Mesendoderm (in vitro differentiated cells): ENCODE measurements around the gene ZNF687. TPM values are rescaled to one million over a fixed set of nuclear protein-coding genes. Genes with fewer than 3 reads are reported as not detected.

Experiments
- DNase-seq: peaks from one replicate; pipeline ENCODE4 v3.0.0; 2013
- H2AK5ac ChIP-seq: 2 replicates; pipeline ENCODE4 v1.6.1; 2013; ENCODE audit warnings: low read length, inconsistent platforms
- H2BK120ac ChIP-seq: 2 replicates; pipeline ENCODE4 v1.6.1; 2013; ENCODE audit warnings: low read depth, mild to moderate bottlenecking, low read length, moderate library complexity, mixed read lengths
- H2BK15ac ChIP-seq: replicated peaks from 2 replicates; pipeline ENCODE4 v1.6.1; 2013; ENCODE audit warnings: low read depth, mild to moderate bottlenecking, moderate library complexity
- H2BK5ac ChIP-seq: 2 replicates; pipeline ENCODE4 v1.6.1; 2013; ENCODE audit warnings: low read length, inconsistent platforms
- H3K18ac ChIP-seq: 2 replicates; pipeline ENCODE4 v1.6.1; 2013; ENCODE audit warnings: mild to moderate bottlenecking, low read length, mixed read lengths
- H3K23ac ChIP-seq: one replicate; pipeline ENCODE4 v1.6.1; 2013; ENCODE audit warnings: low read length
- H3K27ac ChIP-seq: 2 replicates; pipeline ENCODE4 v1.5.1; 2013; ENCODE audit warnings: low read depth, mild to moderate bottlenecking, inconsistent platforms, low read length, moderate library complexity
- H3K27me3 ChIP-seq: 2 replicates; pipeline ENCODE4 v1.6.1; 2013; ENCODE audit warnings: low read length, control low read depth, mild to moderate bottlenecking, inconsistent platforms; ENCODE audit not compliant: insufficient read depth, poor library complexity
- H3K36me3 ChIP-seq: 2 replicates; pipeline ENCODE4 v1.6.1; 2013; ENCODE audit warnings: low read length, inconsistent platforms; ENCODE audit not compliant: control insufficient read depth, insufficient read depth
- H3K4ac ChIP-seq: one replicate; pipeline ENCODE4 v1.6.1; 2013; ENCODE audit warnings: low read depth, mild to moderate bottlenecking, low read length, moderate library complexity
- H3K4me1 ChIP-seq: 2 replicates; pipeline ENCODE4 v1.6.1; 2013; ENCODE audit warnings: low read depth, low read length, inconsistent platforms; ENCODE audit not compliant: control insufficient read depth
- H3K4me2 ChIP-seq: 2 replicates; pipeline ENCODE4 v1.6.1; 2013; ENCODE audit warnings: low read length
- H3K4me3 ChIP-seq: 2 replicates; pipeline ENCODE4 v1.5.1; 2013; ENCODE audit warnings: mild to moderate bottlenecking, low read length
- H3K56ac ChIP-seq: one replicate; pipeline ENCODE4 v1.6.1; 2013; ENCODE audit warnings: low read length
- H3K79me1 ChIP-seq: 2 replicates; pipeline ENCODE4 v1.6.1; 2013; ENCODE audit warnings: low read length, inconsistent platforms
- H3K79me2 ChIP-seq: 2 replicates; pipeline ENCODE4 v1.6.1; 2013; ENCODE audit warnings: mild to moderate bottlenecking, low read length; ENCODE audit not compliant: control insufficient read depth, insufficient read depth
- H3K9ac ChIP-seq: 2 replicates; pipeline ENCODE4 v1.6.1; 2013; ENCODE audit warnings: low read length, inconsistent platforms
- H4K5ac ChIP-seq: one replicate; pipeline ENCODE4 v1.6.1; 2013; ENCODE audit warnings: low read length
- H4K8ac ChIP-seq: one replicate; pipeline ENCODE4 v1.6.1; 2013; ENCODE audit warnings: low read depth, mild to moderate bottlenecking, control low read depth, low read length, moderate library complexity
- WGBS: extraction: QIAGEN DNeasy Blood & Tissue Kit; methylation state at CpG from one replicate; pipeline ENCODE4 v1.1.7; 2013; ENCODE audit warnings: low lambda C conversion rate, missing lambda C conversion rate; ENCODE audit not compliant: insufficient coverage; ENCODE audit errors: extremely low coverage; 5-methylcytosine and 5-hydroxymethylcytosine counted together
- polyA plus RNA-seq, 2 experiments: library from polyadenylated mRNA; stranded (reverse); fragments of 200-250 nt; gene quantifications; one replicate each; pipeline ENCODE4 v1.2.3, GENCODE V29; 2013

The ZNF687 gene
- 18.8 TPM for polyA plus RNA-seq (2013, experiment 1 of 2)
- polyA plus RNA-seq (2013, experiment 2 of 2), result 21.8 TPM

- peaks cover 19% of the 10 kb centered on the region for H3K79me2 ChIP-seq
- peak within 1 kb of the TSS; percentile 96 for H2BK5ac ChIP-seq
- H3K9ac ChIP-seq, result peak within 1 kb of the TSS; percentile 93
- H4K5ac ChIP-seq, result no peak within 1 kb of the TSS
- peak within 1 kb of the TSS; percentile 82 for H3K4ac ChIP-seq
- H4K8ac ChIP-seq, result peak within 1 kb of the TSS; percentile 78
- H3K36me3 ChIP-seq, result peaks cover 7% of the 10 kb centered on the region
- no peaks in the 10 kb centered on the region for H3K27me3 ChIP-seq
- H3K4me2 ChIP-seq, result peak within 1 kb of the TSS; percentile 95
- H3K79me1 ChIP-seq, result peaks cover 19% of the 10 kb centered on the region
- H3K27ac ChIP-seq, result peak within 1 kb of the TSS; percentile 88
- H3K4me3 ChIP-seq, result peak within 1 kb of the TSS; percentile 77
- DNase-seq, result peak; percentile 100
- no peaks in the 10 kb centered on the region for H3K4me1 ChIP-seq
- no peak within 1 kb of the TSS for H2BK120ac ChIP-seq
- peak within 1 kb of the TSS; percentile 81 for H3K18ac ChIP-seq
- peak within 1 kb of the TSS; percentile 92 for H3K56ac ChIP-seq
- no peak within 1 kb of the TSS for H2BK15ac ChIP-seq
- WGBS, result no CpG with 5 or more reads among the region's 74 CpGs
- H3K23ac ChIP-seq, result peak within 1 kb of the TSS; percentile 96
- H2AK5ac ChIP-seq, result no peak within 1 kb of the TSS
Observed at GRCh38 chr1:151281969-151282882, at the start of gene ZNF687. Gene ZNF687, plus strand, starts transcription at chr1:151282299. Its CDS starts 3,993 bp downstream, at chr1:151286292.

- no peak overlapping the region for H3K56ac ChIP-seq
- no peak overlapping the region for H4K5ac ChIP-seq
- peaks cover 24% of the 10 kb centered on the region for H3K36me3 ChIP-seq
- H3K27me3 ChIP-seq, result no peaks in the 10 kb centered on the region
- no peak overlapping the region for H3K18ac ChIP-seq
- DNase-seq, result no peak
- no peak overlapping the region for H2BK15ac ChIP-seq
- H3K4me3 ChIP-seq, result no peak overlapping the region
- no peak overlapping the region for H3K4me2 ChIP-seq
- H3K9ac ChIP-seq, result no peak overlapping the region
- no peak overlapping the region for H2BK120ac ChIP-seq
- no peak overlapping the region for H2AK5ac ChIP-seq
- H2BK5ac ChIP-seq, result no peak overlapping the region
- H4K8ac ChIP-seq, result no peak overlapping the region
- WGBS, result no CpG with 5 or more reads among the region's 6 CpGs
- H3K27ac ChIP-seq, result no peak overlapping the region
- H3K4ac ChIP-seq, result no peak overlapping the region
- H3K79me2 ChIP-seq, result no peaks in the 10 kb centered on the region
- H3K23ac ChIP-seq, result no peak overlapping the region
- no peaks in the 10 kb centered on the region for H3K4me1 ChIP-seq
- no peaks in the 10 kb centered on the region for H3K79me1 ChIP-seq
Observed at GRCh38 chr1:151235235-151235634, 46.9 kb upstream of the ZNF687 start.

- H3K4me2 ChIP-seq, result no peak overlapping the region
- no peak overlapping the region for H3K23ac ChIP-seq
- no peak overlapping the region for H2AK5ac ChIP-seq
- H2BK15ac ChIP-seq, result no peak overlapping the region
- no peak overlapping the region for H2BK120ac ChIP-seq
- no peak overlapping the region for H3K4ac ChIP-seq
- H3K4me3 ChIP-seq, result no peak overlapping the region
- H3K9ac ChIP-seq, result no peak overlapping the region
- H3K4me1 ChIP-seq, result no peaks in the 10 kb centered on the region
- H4K5ac ChIP-seq, result no peak overlapping the region
- no peak overlapping the region for H3K18ac ChIP-seq
- H3K56ac ChIP-seq, result no peak overlapping the region
- no peaks in the 10 kb centered on the region for H3K79me2 ChIP-seq
- no peak for DNase-seq
- no peak overlapping the region for H2BK5ac ChIP-seq
- no CpG with 5 or more reads among the region's 4 CpGs for WGBS
- H3K27me3 ChIP-seq, result no peaks in the 10 kb centered on the region
- no peak overlapping the region for H4K8ac ChIP-seq
- H3K36me3 ChIP-seq, result peaks cover 16% of the 10 kb centered on the region
- H3K27ac ChIP-seq, result no peak overlapping the region
- no peaks in the 10 kb centered on the region for H3K79me1 ChIP-seq
Observed at GRCh38 chr1:151237678-151238466, 44.2 kb upstream of the ZNF687 start.

- Histone ChIP-seq H2BK5ac (no peak overlapping the region), H4K8ac (no peak overlapping the region), H3K79me2 (no peaks in the 10 kb centered on the region), H4K5ac (no peak overlapping the region), H3K36me3 (peaks cover 20% of the 10 kb centered on the region), H2AK5ac (no peak overlapping the region), H3K18ac (no peak overlapping the region), H3K4me3 (no peak overlapping the region), H2BK120ac (no peak overlapping the region), H3K79me1 (no peaks in the 10 kb centered on the region), H3K9ac (no peak overlapping the region), H3K4me1 (no peaks in the 10 kb centered on the region), H3K27ac (no peak overlapping the region), H3K23ac (no peak overlapping the region), H3K56ac (no peak overlapping the region), H3K4me2 (no peak overlapping the region), H3K27me3 (no peaks in the 10 kb centered on the region), H2BK15ac (no peak overlapping the region), H3K4ac (no peak overlapping the region)
- WGBS, result no CpG with 5 or more reads among the region's 1 CpG
- DNase-seq, result no peak
Observed at GRCh38 chr1:151238467-151238739, 43.7 kb upstream of the ZNF687 start.

GRCh38 chr1:151242442-151242841 lies 39.7 kb upstream of the ZNF687 start:
- no peaks in the 10 kb centered on the region for H3K4me1 ChIP-seq
- peaks cover 13% of the 10 kb centered on the region for H3K36me3 ChIP-seq
- no peak overlapping the region for H3K4me2 ChIP-seq
- no peaks in the 10 kb centered on the region for H3K79me2 ChIP-seq
- no peak overlapping the region for H3K18ac ChIP-seq
- no peak overlapping the region for H3K27ac ChIP-seq
- H3K27me3 ChIP-seq, result no peaks in the 10 kb centered on the region
- no peak overlapping the region for H3K4me3 ChIP-seq
- no peak overlapping the region for H3K4ac ChIP-seq
- no peak overlapping the region for H2BK5ac ChIP-seq
- H4K5ac ChIP-seq, result no peak overlapping the region
- no CpG with 5 or more reads among the region's 2 CpGs for WGBS
- no peak overlapping the region for H3K9ac ChIP-seq
- H2BK120ac ChIP-seq, result no peak overlapping the region
- H3K79me1 ChIP-seq, result no peaks in the 10 kb centered on the region
- no peak overlapping the region for H4K8ac ChIP-seq
- DNase-seq, result no peak
- H3K56ac ChIP-seq, result no peak overlapping the region
- no peak overlapping the region for H3K23ac ChIP-seq
- H2AK5ac ChIP-seq, result no peak overlapping the region
- H2BK15ac ChIP-seq, result no peak overlapping the region
